OCI-M2 (cell line): ENCODE results near the gene PACSIN1.

Experiments
- DNase-seq: peaks from one replicate; lab custom pipeline; 2025; ENCODE audit not compliant: unreplicated experiment; lab: John Stamatoyannopoulos, UW

PACSIN1 gene, protein sequence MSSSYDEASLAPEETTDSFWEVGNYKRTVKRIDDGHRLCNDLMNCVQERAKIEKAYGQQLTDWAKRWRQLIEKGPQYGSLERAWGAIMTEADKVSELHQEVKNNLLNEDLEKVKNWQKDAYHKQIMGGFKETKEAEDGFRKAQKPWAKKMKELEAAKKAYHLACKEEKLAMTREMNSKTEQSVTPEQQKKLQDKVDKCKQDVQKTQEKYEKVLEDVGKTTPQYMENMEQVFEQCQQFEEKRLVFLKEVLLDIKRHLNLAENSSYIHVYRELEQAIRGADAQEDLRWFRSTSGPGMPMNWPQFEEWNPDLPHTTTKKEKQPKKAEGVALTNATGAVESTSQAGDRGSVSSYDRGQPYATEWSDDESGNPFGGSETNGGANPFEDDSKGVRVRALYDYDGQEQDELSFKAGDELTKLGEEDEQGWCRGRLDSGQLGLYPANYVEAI

GRCh38 chr6:34465531-34466241, at the start of gene PACSIN1:
Gene PACSIN1 (plus strand): TSS chr6:34466076. CDS start chr6:34526306, 60,230 bp downstream.
- DNase-seq, result no peak

DNA sequence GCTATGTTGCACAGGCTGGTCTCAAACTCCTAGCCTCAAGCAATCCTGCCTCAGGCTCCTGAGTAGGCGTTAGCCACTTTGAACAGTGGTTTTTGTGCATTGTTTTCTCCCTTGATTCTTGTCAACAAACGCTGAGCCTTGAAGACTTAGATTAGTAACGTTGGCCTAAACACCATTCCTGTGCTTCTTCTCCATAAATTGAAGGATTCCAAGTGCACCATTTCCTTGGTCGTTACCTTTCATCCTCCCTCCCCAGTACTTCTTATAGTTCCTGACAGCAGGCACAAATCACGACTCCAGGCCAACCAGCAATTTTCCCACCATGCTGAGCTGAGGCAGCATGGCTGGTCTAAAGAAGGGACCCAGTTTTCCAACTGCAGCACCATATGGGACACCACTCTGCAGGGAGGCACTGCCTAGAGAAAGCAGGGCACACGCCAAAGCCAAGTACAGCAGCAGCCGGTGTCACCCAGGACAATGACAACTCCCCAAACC, 49.0 kb upstream of the PACSIN1 start:
- DNase-seq, result no peak

- DNase-seq, result no peak
These were observed 47.5 kb upstream of the PACSIN1 start for GRCh38 chr6:34418367-34418766.

GRCh38 chr6:34423254-34423653, 42.6 kb upstream of the PACSIN1 start:
- DNase-seq, result no peak

GRCh38 chr6:34424200-34425131, 41.4 kb upstream of the PACSIN1 start:
- no peak for DNase-seq

- DNase-seq, result no peak
These were observed 40.8 kb upstream of the PACSIN1 start for GRCh38 chr6:34425132-34425497.

DNA sequence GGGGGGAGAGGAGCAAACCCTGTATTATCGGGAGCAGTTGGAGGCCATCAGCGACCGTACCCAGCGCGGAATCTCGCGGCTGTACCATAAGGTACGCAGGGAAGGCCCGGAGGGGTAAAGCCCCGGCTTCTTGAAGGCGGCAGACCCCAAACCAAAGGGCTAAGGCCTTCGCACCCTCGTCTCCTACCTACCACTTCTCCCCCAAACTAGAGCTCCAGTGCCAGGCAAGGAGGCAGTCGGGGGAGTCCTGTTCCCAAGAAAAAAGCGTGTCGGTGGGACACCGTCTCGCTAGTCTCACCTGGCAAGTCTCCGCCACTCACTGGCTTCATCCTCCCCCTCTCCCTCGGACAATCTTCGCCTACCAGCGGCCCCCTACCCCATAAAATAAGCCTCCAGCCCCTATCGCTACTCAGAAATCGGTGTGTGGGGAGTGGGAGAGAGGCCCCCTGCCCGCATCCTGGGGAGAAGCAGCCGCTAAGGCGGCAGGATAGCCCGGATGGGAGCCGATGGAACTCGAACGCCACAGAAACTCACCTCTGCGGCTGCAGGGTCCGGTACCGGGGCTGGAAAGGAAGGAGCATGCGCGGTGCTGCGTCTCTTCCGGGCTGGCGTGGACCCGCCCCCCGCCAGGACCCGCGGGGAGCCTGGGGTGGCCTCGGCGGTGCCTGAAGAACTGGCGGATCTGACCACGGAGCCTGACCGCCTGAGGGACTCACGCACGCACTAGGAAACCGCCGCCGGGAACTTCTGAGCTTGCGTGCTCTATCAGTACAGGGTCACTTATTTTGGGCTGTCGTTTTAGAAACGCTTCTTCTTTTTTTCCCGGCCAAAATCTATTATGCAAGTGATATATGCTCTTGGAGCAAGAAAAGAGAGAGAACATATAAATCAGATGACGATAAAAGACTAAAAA, 40.1 kb upstream of the PACSIN1 start, which contains the start of gene RPS10:
Gene RPS10, minus strand, starts transcription at position 572 of the 913 bp plus-strand sequence. CDS start 848 bp downstream, outside the sequence.
- peak; percentile 82 for DNase-seq

- no peak for DNase-seq
These were observed 30.0 kb upstream of the PACSIN1 start for GRCh38 chr6:34435916-34436315.

- no peak for DNase-seq
These were observed 28.9 kb upstream of the PACSIN1 start for GRCh38 chr6:34436803-34437643.

- DNase-seq, result no peak
These were observed 28.3 kb upstream of the PACSIN1 start for GRCh38 chr6:34437644-34437970.

- no peak for DNase-seq
These were observed 27.2 kb upstream of the PACSIN1 start for GRCh38 chr6:34438705-34439104.

- DNase-seq, result no peak
These were observed 26.4 kb upstream of the PACSIN1 start for GRCh38 chr6:34439442-34439841.

DNA sequence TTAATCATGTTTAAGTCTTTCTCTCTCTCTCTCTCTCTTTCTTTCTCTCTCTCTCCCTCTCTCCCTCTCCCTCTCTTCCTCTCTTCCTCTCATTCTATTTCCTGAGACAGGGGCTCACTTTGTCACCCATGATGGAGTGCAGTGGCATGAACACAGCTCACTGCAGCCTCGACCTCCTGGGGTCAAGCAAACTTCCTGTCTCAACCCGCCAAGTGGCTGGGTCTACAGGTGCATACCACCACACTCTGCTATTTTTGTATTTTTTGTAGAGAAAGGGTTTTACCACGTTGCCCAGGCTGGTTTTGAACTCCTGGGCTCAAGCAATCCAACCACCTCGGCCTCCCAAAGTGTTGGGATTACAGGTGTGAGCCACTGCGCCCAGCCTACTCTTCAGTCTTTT, 24.4 kb upstream of the PACSIN1 start:
- no peak for DNase-seq

DNA sequence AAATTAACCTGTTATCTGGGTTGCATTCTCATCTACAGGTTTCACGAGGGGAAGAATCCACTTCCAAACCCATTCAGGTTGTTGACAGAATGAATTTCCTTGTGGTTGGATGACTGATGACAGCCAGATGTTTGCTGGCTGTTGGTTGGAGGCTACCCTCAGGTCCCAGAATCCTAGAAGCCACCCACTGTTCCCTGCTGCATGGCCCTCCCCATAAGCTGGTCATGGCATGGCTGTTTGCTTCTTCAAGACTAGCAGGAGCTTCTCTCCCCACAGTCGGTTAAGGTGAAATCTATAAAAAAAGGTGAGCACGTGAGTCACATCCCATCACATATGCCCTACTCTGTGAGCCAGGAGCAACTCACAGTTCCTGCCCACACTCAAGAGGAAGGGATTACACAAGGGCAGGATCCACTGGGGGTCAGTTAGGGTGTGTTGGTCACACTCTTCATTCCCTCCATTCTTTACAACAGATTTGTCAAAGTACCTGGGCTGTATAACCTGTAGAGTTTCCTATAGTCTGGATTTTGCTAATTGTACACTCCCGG, 20.5 kb upstream of the PACSIN1 start:
- DNase-seq, result no peak

DNA sequence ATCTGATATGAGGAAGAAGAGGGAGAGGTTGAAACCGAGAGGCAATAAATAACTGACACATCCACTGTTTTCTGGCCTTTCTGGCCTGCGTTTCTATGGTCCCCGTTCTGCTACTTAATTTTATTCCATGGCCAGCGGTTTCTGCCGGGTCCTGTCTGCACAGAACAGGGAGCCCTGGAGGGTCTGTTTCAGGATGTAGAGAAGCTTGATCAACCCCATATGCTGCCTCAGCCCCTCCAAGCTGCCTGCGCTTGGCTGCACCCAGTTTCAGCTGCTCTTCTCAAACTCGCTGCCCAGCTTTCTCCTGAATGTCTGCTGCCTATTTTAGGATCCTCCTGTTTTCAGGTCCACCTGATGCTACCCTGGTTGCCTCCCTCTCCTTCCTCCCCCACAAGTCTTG, 18.5 kb upstream of the PACSIN1 start:
- DNase-seq, result no peak

GRCh38 chr6:34447910-34448309, 18.0 kb upstream of the PACSIN1 start:
- no peak for DNase-seq

DNA sequence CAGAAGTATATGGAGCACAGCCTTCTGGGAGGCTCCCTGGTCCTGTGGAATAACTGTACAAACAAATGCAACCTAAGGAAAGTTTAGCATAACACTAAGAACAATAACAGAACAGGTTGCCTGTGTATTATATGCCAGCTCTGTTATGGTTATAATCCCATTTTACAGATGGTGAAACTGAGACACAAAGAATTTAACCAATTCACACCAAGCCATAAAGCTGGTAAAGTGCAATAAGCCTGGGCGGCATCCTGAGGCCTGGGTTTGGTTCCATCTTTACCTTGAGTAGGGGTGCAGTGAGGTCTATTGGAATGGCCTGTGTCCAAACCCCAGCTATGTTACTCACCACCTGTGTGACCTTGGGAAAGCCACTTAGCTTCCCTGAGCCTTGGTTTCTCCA, 14.7 kb upstream of the PACSIN1 start:
- no peak for DNase-seq

DNA sequence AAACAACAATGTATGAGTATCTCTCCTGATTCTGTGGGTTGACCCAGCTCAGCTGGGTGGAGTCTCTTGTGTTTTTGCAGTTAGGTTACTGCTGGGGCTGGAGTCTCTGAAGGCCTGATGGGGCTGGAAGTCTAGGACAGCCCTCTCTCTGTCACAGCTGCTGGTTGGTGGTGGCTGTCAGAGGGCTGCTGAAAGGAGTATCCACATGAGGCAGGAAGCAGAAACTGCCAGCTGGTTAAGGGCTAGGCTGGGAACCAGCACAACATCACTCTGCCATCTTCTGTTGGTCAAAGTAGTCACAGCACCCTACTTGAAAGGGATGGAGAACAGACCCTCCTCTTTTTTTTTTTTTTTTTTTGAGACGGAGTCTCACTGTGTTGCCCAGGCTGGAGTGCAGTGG, 10.0 kb upstream of the PACSIN1 start:
- DNase-seq, result no peak

- DNase-seq, result no peak
These were observed 8.5 kb upstream of the PACSIN1 start for GRCh38 chr6:34457382-34457741.
